OCI-LY3 (cell line): Measurements from ENCODE around the gene KLHL42.
"Not testable (repeated sequence)": the region's sequence is repeated elsewhere in the genome, so short reads cannot be mapped to it uniquely, and the experiment has no call there.

ENCODE experiments used
- H2AFZ ChIP-seq: fragments of 200-600, 300-600 bp; shearing (Covaris generic); 2 replicates; pipeline ENCODE4 v1.6.0; 2014; ENCODE audit warnings: antibody characterized with exemption, low read depth, low read length
- H3K27ac ChIP-seq: fragments of 200-600, 300-600 bp; sonication (generic); 2 replicates; pipeline ENCODE4 v1.5.1; 2014; ENCODE audit warnings: mild to moderate bottlenecking, low read length, moderate library complexity, mixed read lengths
- H3K27me3 ChIP-seq: fragments of 200-600, 300-600 bp; sonication (generic); 2 replicates; pipeline ENCODE4 v1.6.1; 2014; ENCODE audit warnings: low read depth, low read length, mixed read lengths
- H3K36me3 ChIP-seq: fragments of 200-600, 300-600 bp; sonication (generic); replicated peaks from 2 replicates; pipeline ENCODE3; 2014; ENCODE audit warnings: low read depth, low read length, mixed read lengths
- H3K4me1 ChIP-seq: fragments of 300-600, 200-600 bp; sonication (generic); 2 replicates; pipeline ENCODE4 v1.6.1; 2014; ENCODE audit warnings: low read length, mixed read lengths
- H3K4me2 ChIP-seq: fragments of 200-600, 300-600 bp; sonication (generic); 2 replicates; pipeline ENCODE4 v1.6.1; 2014; ENCODE audit warnings: low read length, mixed read lengths
- H3K4me3 ChIP-seq: fragments of 300-600, 200-600 bp; sonication (generic); 2 replicates; pipeline ENCODE4 v1.5.1; 2014; ENCODE audit warnings: antibody characterized with exemption, mild to moderate bottlenecking, low read length, moderate library complexity
- H3K79me2 ChIP-seq: fragments of 300-600, 200-600 bp; shearing (Covaris generic); 2 replicates; pipeline ENCODE4 v1.6.1; 2014; ENCODE audit warnings: mild to moderate bottlenecking, low read length, mixed read lengths
- H3K9ac ChIP-seq: fragments of 300-600, 200-600 bp; shearing (Covaris generic); 2 replicates; pipeline ENCODE4 v1.6.0; 2014; ENCODE audit warnings: mild to moderate bottlenecking, low read length, moderate library complexity
- H3K9me3 ChIP-seq: fragments of 200-600, 300-600 bp; shearing (Covaris generic); 2 replicates; pipeline ENCODE4 v1.6.1; 2014; ENCODE audit warnings: low read length, mixed read lengths; ENCODE audit not compliant: insufficient read depth
- H4K20me1 ChIP-seq: fragments of 200-600, 300-600 bp; sonication (generic); 2 replicates; pipeline ENCODE4 v1.6.1; 2016; ENCODE audit warnings: low read length, mixed read lengths; ENCODE audit not compliant: insufficient read depth
- EZH2phosphoT487 ChIP-seq: fragments of 200-600 bp; shearing (Covaris generic); IDR thresholded peaks from 2 replicates; pipeline ENCODE4 v1.6.1; 2018; ENCODE audit warnings: antibody characterized with exemption, mixed run types, low read depth
- TF ChIP-seq, protein P1 (sequence below): fragments of 200-600, 300-600 bp; sonication (generic); IDR thresholded peaks from 2 replicates; pipeline ENCODE4 v1.5.1; 2014; ENCODE audit warnings: antibody characterized with exemption, low read length, low read depth

KLHL42 gene

DNA sequence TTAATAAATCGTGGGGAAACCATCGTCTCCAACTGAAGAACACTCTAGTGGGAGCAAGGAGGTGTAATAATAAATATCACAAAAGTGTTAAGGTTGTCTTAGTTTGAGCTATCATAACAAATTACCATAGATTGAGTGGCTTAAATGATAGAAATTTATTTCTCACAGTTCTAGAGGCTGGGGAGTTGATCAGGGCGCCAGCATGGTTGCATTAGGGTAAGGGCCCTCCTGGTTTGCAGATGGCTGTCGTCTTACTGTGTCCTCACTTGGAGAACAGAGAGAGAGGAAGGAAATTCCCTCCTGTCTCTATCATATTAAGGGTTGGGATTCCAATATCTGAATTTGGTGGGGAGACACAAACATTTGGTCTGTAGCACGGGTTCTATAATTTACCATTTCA, 36.4 kb upstream of the KLHL42 start:
- Histone ChIP-seq H3K9ac (no peak overlapping the region), H3K4me1 (no peaks in the 10 kb centered on the region), H3K27ac (no peak overlapping the region), H3K4me2 (no peak overlapping the region), H3K27me3 (no peaks in the 10 kb centered on the region), H2AFZ (no peak overlapping the region), H3K4me3 (no peak overlapping the region), H3K36me3 (peaks cover 47% of the 10 kb centered on the region), H3K9me3 (no peaks in the 10 kb centered on the region), H4K20me1 (peaks cover 3% of the 10 kb centered on the region; the same call in 1 of the 2 replicates), H3K79me2 (peaks cover 12% of the 10 kb centered on the region; the same call in 1 of the 2 replicates)
- TF ChIP-seq EZH2phosphoT487, result no peak
- TF ChIP-seq, protein P1, sequence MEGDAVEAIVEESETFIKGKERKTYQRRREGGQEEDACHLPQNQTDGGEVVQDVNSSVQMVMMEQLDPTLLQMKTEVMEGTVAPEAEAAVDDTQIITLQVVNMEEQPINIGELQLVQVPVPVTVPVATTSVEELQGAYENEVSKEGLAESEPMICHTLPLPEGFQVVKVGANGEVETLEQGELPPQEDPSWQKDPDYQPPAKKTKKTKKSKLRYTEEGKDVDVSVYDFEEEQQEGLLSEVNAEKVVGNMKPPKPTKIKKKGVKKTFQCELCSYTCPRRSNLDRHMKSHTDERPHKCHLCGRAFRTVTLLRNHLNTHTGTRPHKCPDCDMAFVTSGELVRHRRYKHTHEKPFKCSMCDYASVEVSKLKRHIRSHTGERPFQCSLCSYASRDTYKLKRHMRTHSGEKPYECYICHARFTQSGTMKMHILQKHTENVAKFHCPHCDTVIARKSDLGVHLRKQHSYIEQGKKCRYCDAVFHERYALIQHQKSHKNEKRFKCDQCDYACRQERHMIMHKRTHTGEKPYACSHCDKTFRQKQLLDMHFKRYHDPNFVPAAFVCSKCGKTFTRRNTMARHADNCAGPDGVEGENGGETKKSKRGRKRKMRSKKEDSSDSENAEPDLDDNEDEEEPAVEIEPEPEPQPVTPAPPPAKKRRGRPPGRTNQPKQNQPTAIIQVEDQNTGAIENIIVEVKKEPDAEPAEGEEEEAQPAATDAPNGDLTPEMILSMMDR, result no peak

DNA sequence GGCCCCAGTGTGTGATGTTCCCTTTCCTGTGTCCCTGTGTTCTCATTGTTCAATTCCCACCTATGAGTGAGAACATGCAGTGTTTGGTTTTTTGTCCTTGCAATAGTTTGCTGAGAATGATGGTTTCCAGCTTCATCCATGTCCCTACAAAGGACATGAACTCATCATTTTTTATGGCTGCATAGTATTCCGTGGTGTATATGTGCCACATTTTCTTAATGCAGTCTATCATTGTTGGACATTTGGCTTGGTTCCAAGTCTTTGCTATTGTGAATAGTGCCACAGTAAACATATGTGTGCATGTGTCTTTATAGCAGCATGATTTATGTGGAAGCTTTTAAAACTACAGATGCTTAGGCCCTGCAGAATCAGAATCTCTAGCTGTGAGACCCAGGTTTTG, 34.3 kb upstream of the KLHL42 start:
- not testable (repeated sequence) for H3K4me3 ChIP-seq, H3K4me2 ChIP-seq, H4K20me1 ChIP-seq, H3K4me1 ChIP-seq, H3K27me3 ChIP-seq, H2AFZ ChIP-seq, H3K27ac ChIP-seq, H3K9me3 ChIP-seq, H3K9ac ChIP-seq
- Histone ChIP-seq H3K36me3 (peaks cover 43% of the 10 kb centered on the region), H3K79me2 (peaks cover 12% of the 10 kb centered on the region; the same call in 1 of the 2 replicates)

DNA sequence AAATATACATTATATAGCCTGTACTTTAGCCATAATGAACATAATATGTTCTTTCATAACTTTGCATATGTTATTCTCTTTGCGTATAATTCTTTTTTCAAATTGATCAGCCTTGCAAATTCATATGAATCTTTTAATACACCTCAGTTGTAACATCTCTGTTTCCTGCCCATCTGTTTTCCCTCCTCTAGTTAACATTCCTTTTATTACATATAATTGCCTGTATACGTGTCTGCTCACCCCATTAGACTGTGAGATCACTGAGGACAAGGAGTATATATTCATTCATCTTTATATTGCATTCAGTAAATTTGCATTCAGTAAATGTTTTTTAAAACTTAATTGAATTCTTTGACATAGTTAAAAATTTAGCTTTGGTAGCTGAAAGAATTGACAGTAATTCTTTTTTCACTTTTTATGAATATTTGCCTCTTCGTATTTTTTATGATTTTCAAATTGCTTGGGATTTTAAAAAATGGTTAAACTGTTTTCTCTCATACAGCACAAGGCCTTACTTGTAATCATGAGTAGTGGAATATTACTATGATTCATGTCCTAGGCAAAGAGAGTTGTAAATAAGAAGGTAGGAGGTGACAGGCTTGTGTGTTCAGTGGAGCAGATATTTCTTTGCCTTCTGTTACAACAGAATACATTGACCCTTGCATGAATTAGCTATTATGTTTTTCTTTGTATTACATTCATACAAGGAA, 32.8 kb upstream of the KLHL42 start:
- no peaks in the 10 kb centered on the region for H3K9me3 ChIP-seq
- no peaks in the 10 kb centered on the region for H3K27me3 ChIP-seq
- H3K4me3 ChIP-seq, result no peak overlapping the region
- H3K9ac ChIP-seq, result no peak overlapping the region
- H2AFZ ChIP-seq, result no peak overlapping the region
- H3K4me1 ChIP-seq, result no peaks in the 10 kb centered on the region
- peaks cover 34% of the 10 kb centered on the region for H3K36me3 ChIP-seq
- no peak overlapping the region for H3K27ac ChIP-seq
- no peak overlapping the region for H3K4me2 ChIP-seq
- peaks cover 12% of the 10 kb centered on the region; the same call in 1 of the 2 replicates for H3K79me2 ChIP-seq
- TF ChIP-seq EZH2phosphoT487, result no peak
- TF ChIP-seq, protein P1, result no peak
- peaks cover 3% of the 10 kb centered on the region; the same call in 1 of the 2 replicates for H4K20me1 ChIP-seq

DNA sequence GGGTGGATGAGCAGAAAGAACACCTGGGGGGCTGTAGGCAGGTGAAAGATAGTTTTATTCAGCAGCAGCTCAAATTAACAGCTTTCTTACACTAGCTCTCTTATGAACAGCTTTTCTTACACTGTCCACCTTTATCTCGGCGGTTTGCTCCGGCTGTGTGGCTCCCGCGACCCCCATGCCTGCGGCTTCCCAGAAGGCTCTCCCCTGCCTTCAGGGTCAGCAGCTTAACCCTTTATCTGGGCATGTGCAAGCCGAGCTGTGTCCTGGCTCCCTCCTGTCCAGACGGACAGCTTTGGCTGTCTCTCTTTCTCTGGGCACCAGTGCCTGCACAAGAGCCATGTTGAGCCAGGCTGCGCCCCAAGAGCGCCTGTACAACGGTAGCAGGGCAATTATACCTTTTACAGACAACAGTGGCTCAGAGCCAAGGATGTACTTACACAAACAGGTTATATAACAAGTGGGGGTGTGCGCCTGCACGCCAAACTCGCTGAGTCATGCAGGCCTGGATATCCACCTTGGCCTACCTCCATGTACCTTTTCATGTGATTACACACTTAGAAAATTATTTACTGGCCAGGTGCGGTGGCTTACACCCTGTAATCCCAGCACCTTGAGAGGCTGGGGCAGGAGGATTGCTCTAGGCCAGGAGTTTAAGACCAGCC, 28.5 kb upstream of the KLHL42 start:
- Histone ChIP-seq H3K9ac (no peak overlapping the region), H2AFZ (no peak overlapping the region), H3K27ac (no peak overlapping the region), H3K4me2 (no peak overlapping the region), H4K20me1 (no peaks in the 10 kb centered on the region), H3K27me3 (no peaks in the 10 kb centered on the region), H3K9me3 (no peaks in the 10 kb centered on the region), H3K4me3 (no peak overlapping the region), H3K79me2 (peaks cover 12% of the 10 kb centered on the region; the same call in 1 of the 2 replicates), H3K36me3 (peaks cover 31% of the 10 kb centered on the region), H3K4me1 (no peaks in the 10 kb centered on the region)
- TF ChIP-seq EZH2phosphoT487, result no peak
- TF ChIP-seq, protein P1, result no peak
